GM18909 (cell line): ENCODE data around the gene NFYC.

ENCODE experiments used
- ATAC-seq: cut with Tn5 transposase; IDR thresholded peaks from one replicate; pipeline ENCODE4 v1.9.1; 2021; ENCODE audit warnings: mild to moderate bottlenecking; ENCODE audit not compliant: unreplicated experiment, poor library complexity

The NFYC gene

GRCh38 chr1:40691538-40692428 is at the start of gene NFYC:
Gene NFYC, plus strand, starts transcription at chr1:40691704. Its CDS starts 47,140 bp downstream, at chr1:40738844.
- peak; percentile 75 for ATAC-seq

GRCh38 chr1:40645118-40645680 is 46.3 kb upstream of the NFYC start:
- no peak for ATAC-seq

- ATAC-seq: no peak
These were observed 45.2 kb upstream of the NFYC start for GRCh38 chr1:40646315-40646714.

- no peak for ATAC-seq
These were observed 43.3 kb upstream of the NFYC start for GRCh38 chr1:40648200-40648599.

- ATAC-seq: no peak
These were observed 42.4 kb upstream of the NFYC start for GRCh38 chr1:40648928-40649591.

- no peak for ATAC-seq
These were observed 41.9 kb upstream of the NFYC start for GRCh38 chr1:40649592-40649930.

GRCh38 chr1:40650075-40650474 is 41.4 kb upstream of the NFYC start:
- ATAC-seq: no peak

GRCh38 chr1:40651138-40651857 is 40.2 kb upstream of the NFYC start:
- no peak for ATAC-seq

- ATAC-seq: no peak
These were observed 39.0 kb upstream of the NFYC start for GRCh38 chr1:40652468-40652867.

- no peak for ATAC-seq
These were observed 38.5 kb upstream of the NFYC start for GRCh38 chr1:40652979-40653378.

- no peak for ATAC-seq
These were observed 37.5 kb upstream of the NFYC start for GRCh38 chr1:40653851-40654537.

- no peak for ATAC-seq
These were observed 34.5 kb upstream of the NFYC start for GRCh38 chr1:40657046-40657445.

GRCh38 chr1:40658751-40659648 is 32.5 kb upstream of the NFYC start:
- ATAC-seq: no peak

GRCh38 chr1:40659649-40659947 is 31.9 kb upstream of the NFYC start:
- ATAC-seq: no peak

GRCh38 chr1:40661678-40662077 is 29.8 kb upstream of the NFYC start:
- no peak for ATAC-seq

GRCh38 chr1:40662151-40662550 is 29.4 kb upstream of the NFYC start:
- no peak for ATAC-seq

- ATAC-seq: no peak
These were observed 28.6 kb upstream of the NFYC start for GRCh38 chr1:40662864-40663263.

- ATAC-seq: no peak
These were observed 28.0 kb upstream of the NFYC start for GRCh38 chr1:40663324-40664166.

GRCh38 chr1:40664167-40664537 is 27.4 kb upstream of the NFYC start:
- ATAC-seq: no peak
